ENCODE results near the gene RAB20. TPM values are rescaled to one million over a fixed set of nuclear protein-coding genes. Genes with fewer than 3 reads are reported as not detected.

RAB20 gene
- total RNA-seq, 4 donors from 2014 or later = 3.9 to 9.1 (median 6.2) TPM

GRCh38 chr13:110590577-110590976 lies 29.1 kb upstream of the RAB20 start:
- no peak overlapping the region for H3K4me3 ChIP-seq (ENCODE audit: low read depth, poor library complexity, severe bottlenecking)
- intact Hi-C loops (cut with DNase I; ENCODE audit: low total_unique reads) = loop anchor here (10.0 kb wide), 1 partner anchor 224 kb away; no protein-coding TSS in a partner anchor
- no peak for DNase-seq (ENCODE audit: low spot score in 2 of 2)
- 47 to 67% methylated on average over 6 of the region's 6 CpGs for WGBS, 2 donors
- TF ChIP-seq POLR2A (IDR thresholded peaks at IDR 0.05) (no peak), CTCF (IDR thresholded peaks at IDR 0.05) (no peak)

- WGBS, 2 donors = 54 to 58% methylated on average over 3 of the region's 3 CpGs
- no peak overlapping the region for H3K4me3 ChIP-seq (ENCODE audit: low read depth, poor library complexity, severe bottlenecking)
- DNase-seq (ENCODE audit: low spot score in 2 of 2) = no peak
- intact Hi-C loops (cut with DNase I; ENCODE audit: low total_unique reads) = loop anchor here (10.0 kb wide), 1 partner anchor 225 kb away; no protein-coding TSS in a partner anchor
- TF ChIP-seq CTCF (IDR thresholded peaks at IDR 0.05) = no peak
- TF ChIP-seq POLR2A (IDR thresholded peaks at IDR 0.05) = no peak
Measured at GRCh38 chr13:110589793-110590390, 28.4 kb upstream of the RAB20 start.

GRCh38 chr13:110583178-110583865 lies 21.8 kb upstream of the RAB20 start:
- WGBS, 2 donors = 85 to 87% methylated on average over 13 of the region's 13 CpGs
- no peak for TF ChIP-seq POLR2A (IDR thresholded peaks at IDR 0.05)
- TF ChIP-seq CTCF (IDR thresholded peaks at IDR 0.05) = no peak
- intact Hi-C loops (cut with DNase I; ENCODE audit: low total_unique reads) = no loop called here
- no peak overlapping the region for H3K4me3 ChIP-seq (ENCODE audit: low read depth, poor library complexity, severe bottlenecking)
- no peak for DNase-seq (ENCODE audit: low spot score in 2 of 2)

GRCh38 chr13:110582421-110582954 lies 21.0 kb upstream of the RAB20 start:
- TF ChIP-seq CTCF (IDR thresholded peaks at IDR 0.05) (no peak), POLR2A (IDR thresholded peaks at IDR 0.05) (no peak)
- WGBS, 2 donors = 91 to 92% methylated on average over 13 of the region's 13 CpGs
- intact Hi-C loops (cut with DNase I; ENCODE audit: low total_unique reads) = no loop called here
- peak in 1 of 2 donors; percentile 80 for DNase-seq (ENCODE audit: low spot score in 2 of 2)
- H3K4me3 ChIP-seq (ENCODE audit: low read depth, poor library complexity, severe bottlenecking) = no peak overlapping the region

GRCh38 chr13:110581506-110582185 lies 20.1 kb upstream of the RAB20 start:
- DNase-seq (ENCODE audit: low spot score in 2 of 2) = peak in 1 of 2 donors; percentile 29
- WGBS, 2 donors = 90 to 93% methylated on average over 12 to 14 of the region's 14 CpGs
- TF ChIP-seq POLR2A (IDR thresholded peaks at IDR 0.05) (no peak), CTCF (IDR thresholded peaks at IDR 0.05) (no peak)
- no peak overlapping the region for H3K4me3 ChIP-seq (ENCODE audit: low read depth, poor library complexity, severe bottlenecking)
- intact Hi-C loops (cut with DNase I; ENCODE audit: low total_unique reads) = no loop called here

Measured in lower leg skin (tissue), 4 donors.